Type B pancreatic cell (in vitro differentiated cells): ENCODE data around the gene HTR2A. TPM values are rescaled to one million over a fixed set of nuclear protein-coding genes. Genes with fewer than 3 reads are reported as not detected.

Source experiments
- DNase-seq: peaks from one replicate; pipeline ENCODE4 v3.0.0; 2021; ENCODE audit warnings: mixed read lengths; ENCODE audit not compliant: unreplicated experiment; ENCODE audit errors: extremely low spot score
- H3K27ac Mint-ChIP-seq: 2 replicates; pipeline ENCODE4 v1.8.0; 2021; ENCODE audit warnings: mild to moderate bottlenecking, mixed read lengths
- H3K27me3 Mint-ChIP-seq: 2 replicates; pipeline ENCODE4 v1.8.0; 2021; ENCODE audit warnings: mixed read lengths
- H3K36me3 Mint-ChIP-seq: 2 replicates; pipeline ENCODE4 v1.8.0; 2021; ENCODE audit warnings: mixed read lengths
- H3K4me1 Mint-ChIP-seq: one replicate; pipeline ENCODE4 v1.8.0; 2021; ENCODE audit warnings: mixed read lengths; ENCODE audit not compliant: unreplicated experiment
- H3K4me3 Mint-ChIP-seq: 2 replicates; pipeline ENCODE4 v1.8.0; 2021; ENCODE audit warnings: mild to moderate bottlenecking, mixed read lengths
- H3K9me3 Mint-ChIP-seq: 2 replicates; pipeline ENCODE4 v1.8.0; 2021; ENCODE audit warnings: mixed read lengths
- CTCF ChIP-seq: fragments of 200-600 bp; sonication (generic); conservative IDR thresholded peaks from 2 replicates; pipeline ENCODE4 v1.5.0; 2021; ENCODE audit warnings: antibody characterized with exemption, mild to moderate bottlenecking
- total RNA-seq: library from RNA; stranded (reverse); gene quantifications from 2 replicates; pipeline ENCODE4 v1.2.1, GENCODE V29; 2021; ENCODE audit warnings: low replicate concordance

Gene HTR2A
- total RNA-seq, 1 donor from 2014 or later: 2.3 TPM

GRCh38 chr13:46903748-46904147 lies 6.9 kb upstream of the HTR2A start:
- Mint-ChIP-seq H3K9me3 (no peaks in the 10 kb centered on the region), H3K27me3 (peaks cover 7% of the 10 kb centered on the region), H3K36me3 (no peaks in the 10 kb centered on the region), H3K27ac (no peak overlapping the region), H3K4me1 (peaks cover 5% of the 10 kb centered on the region), H3K4me3 (no peak overlapping the region)
- no peak for DNase-seq
- TF ChIP-seq CTCF: no peak

- no peak for DNase-seq
- Mint-ChIP-seq H3K9me3 (no peaks in the 10 kb centered on the region), H3K27me3 (peaks cover 19% of the 10 kb centered on the region), H3K27ac (no peak overlapping the region), H3K4me1 (peaks cover 14% of the 10 kb centered on the region), H3K4me3 (no peak overlapping the region), H3K36me3 (no peaks in the 10 kb centered on the region)
- TF ChIP-seq CTCF: no peak
Measured at GRCh38 chr13:46901721-46902120, 4.9 kb upstream of the HTR2A start.

- no peak overlapping the region for H3K27ac Mint-ChIP-seq
- H3K27me3 Mint-ChIP-seq: peaks cover 37% of the 10 kb centered on the region
- no peak overlapping the region for H3K4me3 Mint-ChIP-seq
- no peak for TF ChIP-seq CTCF
- no peak for DNase-seq
- H3K4me1 Mint-ChIP-seq: peaks cover 29% of the 10 kb centered on the region
- H3K9me3 Mint-ChIP-seq: no peaks in the 10 kb centered on the region
- no peaks in the 10 kb centered on the region for H3K36me3 Mint-ChIP-seq
Measured at GRCh38 chr13:46899801-46900200, 2.9 kb upstream of the HTR2A start.

- H3K4me1 Mint-ChIP-seq: peaks cover 34% of the 10 kb centered on the region
- H3K36me3 Mint-ChIP-seq: no peaks in the 10 kb centered on the region
- H3K27ac Mint-ChIP-seq: no peak overlapping the region
- H3K4me3 Mint-ChIP-seq: peak overlapping the region; percentile 87
- peaks cover 65% of the 10 kb centered on the region for H3K27me3 Mint-ChIP-seq
- H3K9me3 Mint-ChIP-seq: no peaks in the 10 kb centered on the region
- no peak for DNase-seq
- TF ChIP-seq CTCF: no peak
Measured at GRCh38 chr13:46895381-46895780, 1.5 kb downstream of the HTR2A start.

GRCh38 chr13:46894568-46894967 lies 2.3 kb downstream of the HTR2A start:
- Mint-ChIP-seq H3K27me3 (peaks cover 65% of the 10 kb centered on the region), H3K4me1 (peaks cover 29% of the 10 kb centered on the region), H3K9me3 (no peaks in the 10 kb centered on the region), H3K27ac (no peak overlapping the region), H3K36me3 (no peaks in the 10 kb centered on the region), H3K4me3 (peak overlapping the region; percentile 87)
- DNase-seq: no peak
- TF ChIP-seq CTCF: no peak
